GM19193 (cell line): Measurements from ENCODE around the gene IL1RAP.

Source experiments
- POLR2A ChIP-seq: IDR thresholded peaks from 4 replicates; pipeline ENCODE4 v1.6.1; 2011; ENCODE audit not compliant: insufficient read depth, insufficient read length; ENCODE audit errors: extremely low read depth

IL1RAP gene

GRCh38 chr3:190499122-190499521 lies 14.8 kb upstream of the IL1RAP start:
- TF ChIP-seq POLR2A = no peak

- no peak for TF ChIP-seq POLR2A
Measured at GRCh38 chr3:190502946-190503345, 10.9 kb upstream of the IL1RAP start.

- no peak for TF ChIP-seq POLR2A
Measured at GRCh38 chr3:190504354-190505125, 9.3 kb upstream of the IL1RAP start.

- TF ChIP-seq POLR2A = no peak
Measured at GRCh38 chr3:190505381-190506003, 8.4 kb upstream of the IL1RAP start.

- TF ChIP-seq POLR2A = no peak
Measured at GRCh38 chr3:190506271-190506670, 7.6 kb upstream of the IL1RAP start.

- TF ChIP-seq POLR2A = no peak
Measured at GRCh38 chr3:190512666-190513065, 1.2 kb upstream of the IL1RAP start.

- TF ChIP-seq POLR2A = no peak
Measured at GRCh38 chr3:190514413-190515153, 698 bp downstream of the IL1RAP start.

- no peak for TF ChIP-seq POLR2A
Measured at GRCh38 chr3:190516416-190516815, 2.5 kb downstream of the IL1RAP start.

GRCh38 chr3:190517687-190518086 lies 3.8 kb downstream of the IL1RAP start:
- TF ChIP-seq POLR2A = no peak

- no peak for TF ChIP-seq POLR2A
Measured at GRCh38 chr3:190519886-190520285, 6.0 kb downstream of the IL1RAP start.

GRCh38 chr3:190521998-190522397 lies 8.1 kb downstream of the IL1RAP start:
- no peak for TF ChIP-seq POLR2A

- TF ChIP-seq POLR2A = no peak
Measured at GRCh38 chr3:190522621-190523222, 8.8 kb downstream of the IL1RAP start.

GRCh38 chr3:190524942-190525341 lies 11.1 kb downstream of the IL1RAP start:
- no peak for TF ChIP-seq POLR2A

- no peak for TF ChIP-seq POLR2A
Measured at GRCh38 chr3:190525634-190526033, 11.7 kb downstream of the IL1RAP start.

GRCh38 chr3:190526787-190527762 lies 13.2 kb downstream of the IL1RAP start:
- TF ChIP-seq POLR2A = no peak

- TF ChIP-seq POLR2A = no peak
Measured at GRCh38 chr3:190528706-190529105, 14.8 kb downstream of the IL1RAP start.
